ENCODE results near the gene ZNF654.
"Not testable (repeated sequence)": the region's sequence is repeated elsewhere in the genome, so short reads cannot be mapped to it uniquely, and the experiment has no call there.

The ZNF654 gene

GRCh38 chr3:88142094-88142624 lies 83.1 kb downstream of the ZNF654 start:
- DNase-seq (ENCODE audit: low spot score): peak; percentile 8

DNA sequence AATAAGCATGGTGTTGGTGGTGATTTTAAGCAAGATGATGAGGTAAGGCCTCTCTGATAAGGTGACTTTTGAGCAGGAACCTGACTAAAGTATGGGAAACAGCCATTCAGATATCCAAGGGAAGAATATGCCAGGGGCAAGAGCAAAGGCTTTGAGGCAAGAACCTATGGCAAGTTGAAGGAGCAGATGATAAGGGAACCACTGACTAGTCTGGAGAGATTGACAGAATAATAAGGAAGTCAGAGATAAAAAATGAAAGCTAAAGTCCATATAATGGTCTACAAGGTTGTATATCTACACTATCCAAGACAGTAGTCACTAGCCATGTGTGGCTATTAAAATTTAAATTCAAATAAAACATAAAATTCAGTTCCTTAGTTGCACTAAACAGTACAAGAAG lies 88.2 kb downstream of the ZNF654 start:
- no peak for DNase-seq (ENCODE audit: low spot score)

DNA sequence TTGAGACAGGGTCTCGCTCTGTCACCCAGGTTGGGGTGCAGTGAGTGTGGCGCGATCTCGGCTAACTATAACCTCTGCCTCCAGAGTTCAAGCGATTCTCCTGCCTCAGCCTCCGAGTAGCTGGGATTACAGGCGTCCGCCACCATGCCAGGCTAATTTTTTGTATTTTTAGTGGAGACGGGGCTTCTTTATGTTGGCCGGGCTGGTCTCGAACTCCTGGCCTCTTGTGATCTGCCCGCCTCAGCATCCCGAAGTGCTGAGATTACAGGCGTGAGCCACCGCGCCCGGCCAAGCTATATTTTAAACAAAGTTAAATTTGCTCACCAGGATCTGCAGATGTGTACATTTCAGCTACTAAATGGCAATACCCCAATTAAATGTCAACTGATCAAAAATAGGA lies 89.6 kb downstream of the ZNF654 start:
- no peak for DNase-seq (ENCODE audit: low spot score)

DNA sequence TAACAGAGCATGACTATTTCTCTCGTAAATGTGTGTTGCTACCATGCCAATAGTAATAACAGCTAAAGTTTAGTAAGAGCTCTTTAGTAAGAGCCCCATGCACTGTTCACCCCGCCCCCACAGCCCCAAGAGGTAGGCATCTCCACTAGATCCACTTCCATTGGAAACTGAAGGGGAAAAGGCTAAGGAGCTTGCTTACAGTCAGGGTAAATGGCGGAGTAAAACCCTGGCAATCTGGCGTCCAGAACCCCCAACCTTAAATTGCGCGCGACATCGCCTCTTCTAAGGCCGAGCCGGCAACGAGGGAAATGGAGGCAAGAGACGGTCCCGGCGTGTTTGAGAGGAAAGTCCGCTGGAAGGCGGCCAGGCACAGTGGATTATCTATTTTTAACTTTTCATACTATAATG lies 90.0 kb downstream of the ZNF654 start:
- no peak for DNase-seq (ENCODE audit: low spot score)

GRCh38 chr3:88149509-88150362 lies 90.7 kb downstream of the ZNF654 start, which contains the start of gene C3orf38:
Gene C3orf38, plus strand, starts transcription at chr3:88149959. Its CDS starts 94 bp downstream, at chr3:88150053.
- peak; percentile 72 for DNase-seq (ENCODE audit: low spot score)

GRCh38 chr3:88150371-88150770 lies 91.3 kb downstream of the ZNF654 start:
- DNase-seq (ENCODE audit: low spot score): peak; percentile 30

- no peak for DNase-seq (ENCODE audit: low spot score)
Observed at GRCh38 chr3:88150806-88151205, 91.8 kb downstream of the ZNF654 start.

DNA sequence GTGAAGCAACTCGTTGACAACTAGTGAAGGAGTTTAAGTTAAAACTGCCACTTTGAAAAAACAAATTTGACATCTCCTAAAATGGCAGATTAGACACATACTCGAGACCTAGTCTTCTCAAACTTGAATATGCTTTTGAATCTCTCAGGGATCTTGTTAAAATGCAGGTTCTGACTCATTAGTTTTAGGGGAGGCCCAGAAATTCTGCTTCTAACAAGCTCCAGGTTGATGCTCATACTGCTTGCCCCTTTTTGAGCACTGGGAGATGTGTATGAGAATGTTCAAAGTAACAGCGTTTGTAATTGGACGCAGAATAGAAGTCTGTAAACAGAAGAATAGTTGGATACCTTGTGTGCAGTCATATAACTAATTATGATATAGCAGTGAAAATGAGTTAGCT lies 92.3 kb downstream of the ZNF654 start:
- peak; percentile 12 for DNase-seq (ENCODE audit: low spot score)

DNA sequence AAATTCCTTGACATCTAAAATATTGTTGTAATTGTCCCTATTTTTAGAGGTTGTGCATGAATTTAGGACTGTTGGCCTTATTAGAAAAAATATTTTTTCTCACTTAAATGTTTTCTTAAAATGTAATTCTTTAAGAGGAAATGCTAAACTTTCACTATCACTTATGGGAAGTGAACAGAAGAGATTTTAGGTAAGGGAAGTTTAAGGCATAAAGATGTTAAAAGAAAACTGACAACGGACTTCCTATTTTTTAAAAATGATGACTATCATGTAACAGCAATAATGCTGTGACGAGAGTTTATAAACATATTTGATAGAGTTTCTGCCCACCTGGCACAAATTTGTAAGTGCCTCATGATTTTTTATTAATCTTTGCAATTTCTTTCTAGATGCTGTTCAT lies 93.8 kb downstream of the ZNF654 start:
- no peak for DNase-seq (ENCODE audit: low spot score)

- DNase-seq (ENCODE audit: low spot score): no peak
Observed at GRCh38 chr3:88166419-88166971, 107.4 kb downstream of the ZNF654 start.

GRCh38 chr3:88167173-88167572 lies 108.1 kb downstream of the ZNF654 start:
- no peak for DNase-seq (ENCODE audit: low spot score)

DNA sequence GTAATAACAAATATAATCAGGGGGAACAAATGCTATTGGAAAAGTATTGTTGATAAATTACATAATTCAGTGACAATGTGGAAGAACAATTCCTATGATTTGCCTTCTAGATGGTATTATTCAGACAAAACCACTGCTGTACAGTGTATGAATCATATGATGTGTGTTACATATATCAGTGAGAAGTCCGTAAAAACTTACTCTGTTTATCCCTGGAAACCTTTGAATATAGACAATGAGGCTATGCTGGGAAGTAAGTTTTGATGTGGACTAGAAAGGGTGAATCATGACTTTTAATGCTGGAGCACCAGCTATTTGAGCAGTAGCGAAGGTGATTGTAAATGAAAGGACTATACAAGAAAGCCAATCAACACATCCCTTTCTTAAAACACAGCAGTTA lies 108.6 kb downstream of the ZNF654 start:
- DNase-seq (ENCODE audit: low spot score): no peak

GRCh38 chr3:88168171-88168570 lies 109.1 kb downstream of the ZNF654 start:
- no peak for DNase-seq (ENCODE audit: low spot score)

DNA sequence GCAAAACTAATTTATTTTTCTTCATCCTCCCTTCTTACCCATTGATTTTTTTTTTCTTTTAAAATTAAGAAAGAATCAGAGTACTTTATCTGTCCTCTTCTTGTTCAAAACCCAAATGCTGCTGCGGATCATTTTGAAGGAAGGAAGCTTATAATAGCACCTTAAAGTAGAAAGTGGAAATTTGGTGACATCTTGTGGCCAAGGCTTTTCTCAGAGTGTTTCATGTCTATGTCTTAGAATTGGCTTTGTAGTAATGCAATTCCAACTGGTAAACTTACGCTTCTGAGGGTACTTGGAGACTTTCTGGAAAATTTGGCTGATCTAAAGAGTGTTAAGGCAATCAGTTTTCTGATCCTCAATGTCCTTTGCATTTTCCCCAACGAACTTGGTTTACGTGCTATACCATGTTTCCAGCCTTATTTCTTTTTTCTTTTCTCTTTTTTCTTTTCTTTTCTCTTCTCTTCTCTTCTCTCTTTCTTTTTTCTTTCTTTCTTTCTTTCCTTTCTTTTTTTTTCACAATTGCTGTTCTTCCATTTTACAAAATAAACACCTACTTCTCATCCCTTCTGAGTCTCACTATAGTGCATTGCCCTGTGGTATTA lies 121.4 kb downstream of the ZNF654 start:
- peak; percentile 52 for DNase-seq (ENCODE audit: low spot score)

DNA sequence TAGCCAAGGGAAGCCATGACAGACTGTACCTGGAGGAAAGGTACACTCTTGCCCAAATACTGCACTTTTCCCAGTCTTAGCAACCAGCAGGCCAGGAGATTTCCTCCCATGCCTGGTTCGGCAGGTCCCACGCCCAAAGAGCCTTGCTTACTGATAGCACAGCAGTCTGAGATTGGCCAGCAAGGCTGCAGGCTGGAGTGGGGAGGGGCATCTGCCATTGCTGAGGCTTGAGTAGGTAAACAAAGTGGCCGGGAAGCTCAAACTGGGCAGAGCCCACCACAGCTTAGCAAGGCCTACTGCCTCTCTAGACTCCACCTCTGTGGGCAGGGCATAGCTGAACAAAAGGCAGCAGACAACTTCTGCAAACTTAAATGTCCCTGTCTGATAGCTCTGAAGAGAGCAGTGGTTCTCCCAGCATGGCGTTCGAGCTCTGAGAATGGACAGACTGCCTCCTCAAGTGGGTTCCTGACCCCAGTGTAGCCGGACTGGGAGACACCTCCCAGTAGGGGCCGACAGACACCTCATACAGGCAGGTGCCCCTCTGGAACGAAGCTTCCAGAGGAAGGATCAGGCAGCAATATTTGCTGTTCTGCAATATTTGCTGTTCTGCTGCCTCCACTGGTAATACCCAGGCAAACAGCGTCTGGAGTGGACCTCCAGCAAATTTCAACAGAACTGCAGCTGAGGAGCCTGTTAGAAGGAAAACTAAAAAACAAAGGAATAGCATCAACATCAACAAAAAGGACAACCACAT lies 123.3 kb downstream of the ZNF654 start:
- not testable (repeated sequence) for DNase-seq (ENCODE audit: low spot score)

DNA sequence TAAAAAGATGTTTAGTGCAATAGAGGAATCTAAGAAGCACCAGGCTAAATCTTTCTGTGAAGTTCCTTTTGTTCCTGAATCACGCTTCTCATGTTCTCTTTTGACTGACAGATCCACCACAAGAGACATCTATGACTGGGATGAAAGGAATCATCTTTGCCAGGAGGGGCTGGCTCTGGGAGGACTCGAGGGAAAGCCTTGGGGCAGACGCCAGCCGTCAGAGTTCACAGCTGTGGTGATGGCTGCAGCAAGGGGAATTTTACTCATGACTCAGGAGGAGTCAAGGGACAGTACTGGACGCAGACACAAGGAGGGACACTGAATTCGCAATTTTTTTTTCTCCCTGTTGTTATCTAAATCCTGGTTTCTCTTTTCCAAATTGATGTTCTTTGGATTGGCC lies 129.4 kb downstream of the ZNF654 start:
- DNase-seq (ENCODE audit: low spot score): no peak

DNA sequence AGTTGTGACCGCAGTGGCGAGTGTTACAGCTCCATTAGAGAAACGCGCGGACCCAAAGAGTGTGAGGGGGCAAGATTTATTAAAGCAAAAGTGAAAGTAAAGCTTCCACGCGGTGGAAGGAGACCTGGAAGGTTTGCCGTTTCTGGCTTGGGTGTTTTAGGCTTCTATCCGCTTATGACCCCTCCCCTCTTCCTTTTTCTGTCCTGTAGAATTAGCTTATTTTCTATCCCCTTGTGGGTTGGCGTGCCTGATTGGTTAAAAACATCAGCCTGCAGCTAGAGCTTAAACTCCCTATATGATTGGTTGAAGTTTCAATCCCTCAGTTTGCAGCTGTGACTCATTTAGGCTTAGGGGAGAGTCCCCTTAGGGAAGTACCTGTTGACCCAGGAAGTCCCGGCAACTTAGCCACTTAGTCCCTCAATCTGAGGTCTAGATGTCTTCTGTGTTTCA lies 130.3 kb downstream of the ZNF654 start:
- no peak for DNase-seq (ENCODE audit: low spot score)

DNA sequence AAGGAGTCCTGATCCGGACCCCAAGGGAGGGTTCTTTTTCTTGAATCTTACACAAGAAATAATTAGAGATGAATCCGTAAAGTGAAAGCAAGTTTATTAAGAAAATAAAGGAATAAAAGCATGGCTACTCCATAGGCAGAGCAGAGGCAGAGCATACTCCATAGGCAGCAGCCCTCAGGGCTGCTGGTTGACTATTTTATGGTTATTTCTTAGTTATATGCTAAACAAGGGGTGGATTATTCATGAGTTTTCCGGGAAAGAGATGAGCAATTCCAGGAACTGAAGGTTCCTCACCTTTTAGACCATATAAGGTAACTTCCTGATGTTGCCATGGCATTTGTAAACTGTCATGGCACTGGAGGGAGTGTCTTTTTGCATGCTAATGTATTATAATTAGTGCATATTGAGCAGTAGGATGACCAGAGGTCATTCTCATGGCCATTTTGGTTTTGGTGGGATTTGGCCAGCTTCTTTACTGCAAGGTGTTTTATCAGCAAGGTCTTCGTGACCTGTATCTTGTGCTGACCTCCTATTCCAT lies 132.9 kb downstream of the ZNF654 start:
- no peak for DNase-seq (ENCODE audit: low spot score)

DNA sequence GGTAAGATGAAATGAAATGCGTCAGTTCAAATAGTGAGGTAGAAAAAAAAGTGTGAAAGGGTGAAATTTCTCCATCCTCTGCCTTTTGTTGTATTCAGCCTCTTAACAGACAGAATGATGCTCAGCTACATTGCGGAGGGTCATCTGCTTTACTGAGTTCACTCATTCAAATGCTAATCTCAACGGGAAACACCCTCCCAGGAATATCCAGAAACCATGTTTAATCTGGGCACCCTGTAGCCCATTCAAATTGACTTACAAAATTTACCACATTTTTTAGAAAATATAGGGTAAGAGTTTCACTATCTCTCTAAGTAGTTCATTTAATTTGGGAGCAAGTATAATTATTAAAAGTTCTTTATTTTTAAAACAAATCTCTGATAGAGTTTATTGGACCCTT lies 133.6 kb downstream of the ZNF654 start:
- DNase-seq (ENCODE audit: low spot score): no peak

All from CD4-positive, alpha-beta T cell treated with Interleukin-2 at 100 ng/mL for 4 hours (primary cell).